Mammary epithelial cell (primary cell): ENCODE data around the gene ITPRID2.

Source experiments
- CTCF ChIP-seq, 2 donors: IDR thresholded peaks in 1 of 2; conservative IDR thresholded peaks in 1 of 2; 2 replicates each; pipeline ENCODE4 v1.5.1; 2011 to 2012; ENCODE audit warnings: inconsistent platforms in 2 of 2, low read length in 2 of 2, mild to moderate bottlenecking in 2 of 2, control low read depth in 1 of 2, low read depth in 1 of 2; ENCODE audit not compliant: insufficient read depth in 1 of 2; ENCODE audit errors: extremely low read depth in 1 of 2
- EZH2 ChIP-seq: IDR thresholded peaks from 2 replicates; pipeline ENCODE4 v1.6.1; 2012; ENCODE audit warnings: low read length, inconsistent platforms, borderline replicate concordance

- no peak for TF ChIP-seq CTCF (conservative IDR thresholded peaks at IDR 0.05 in 1 of 2, IDR thresholded peaks at IDR 0.05 in 1 of 2; ENCODE audit: extremely low read depth in 1 of 2, insufficient read depth in 1 of 2, low read depth in 1 of 2, low read length in 2 of 2)
- TF ChIP-seq EZH2: no peak
Observed at GRCh38 chr2:181850936-181851560, 40.5 kb upstream of the ITPRID2 start.
